BLaER1 (cell line): Measurements from ENCODE around the gene WSB1.

ENCODE experiments used
- H3K27ac ChIP-seq: shearing (Covaris generic); formaldehyde crosslinking; 2 replicates; pipeline ENCODE4 v1.8.1; 2022
- H3K27me3 ChIP-seq: shearing (Covaris generic); formaldehyde crosslinking; 2 replicates; pipeline ENCODE4 v1.8.1; 2022
- H3K36me3 ChIP-seq: shearing (Covaris generic); formaldehyde crosslinking; 2 replicates; pipeline ENCODE4 v1.8.1; 2022
- H3K4me1 ChIP-seq: shearing (Covaris generic); formaldehyde crosslinking; 2 replicates; pipeline ENCODE4 v1.8.1; 2022
- H3K4me2 ChIP-seq: shearing (Covaris generic); formaldehyde crosslinking; 2 replicates; pipeline ENCODE4 v1.8.1; 2022
- H3K4me3 ChIP-seq: shearing (Covaris generic); formaldehyde crosslinking; 2 replicates; pipeline ENCODE4 v1.8.1; 2022
- H3K9ac ChIP-seq: shearing (Covaris generic); formaldehyde crosslinking; 2 replicates; pipeline ENCODE4 v1.8.1; 2022
- H3K9me3 ChIP-seq: shearing (Covaris generic); formaldehyde crosslinking; 2 replicates; pipeline ENCODE4 v1.8.1; 2022
- H4K20me1 ChIP-seq: shearing (Covaris generic); formaldehyde crosslinking; 2 replicates; pipeline ENCODE4 v1.8.1; 2022
- Cebpa-rat ChIP-seq: shearing (Covaris generic); IDR thresholded peaks from 2 replicates; pipeline ENCODE4 v1.8.1; 2022

Gene WSB1

GRCh38 chr17:27343294-27343693 lies 49.4 kb downstream of the WSB1 start:
- no peak for TF ChIP-seq Cebpa-rat
- peaks cover 83% of the 10 kb centered on the region for H3K4me1 ChIP-seq
- no peak overlapping the region for H3K27ac ChIP-seq
- 0 out of 2 replicates have a peak, but pooled peaks cover 5% of the 10 kb centered on the region for H3K9me3 ChIP-seq
- peak overlapping the region; percentile 68; the same call in 1 of the 2 replicates for H3K4me2 ChIP-seq
- no peaks in the 10 kb centered on the region for H4K20me1 ChIP-seq
- no peaks in the 10 kb centered on the region for H3K36me3 ChIP-seq
- no peak overlapping the region for H3K4me3 ChIP-seq
- no peak overlapping the region for H3K9ac ChIP-seq
- no peaks in the 10 kb centered on the region for H3K27me3 ChIP-seq

- Histone ChIP-seq H3K27me3 (no peaks in the 10 kb centered on the region), H4K20me1 (no peaks in the 10 kb centered on the region), H3K27ac (peak overlapping the region; percentile 57), H3K4me1 (peaks cover 81% of the 10 kb centered on the region), H3K36me3 (no peaks in the 10 kb centered on the region), H3K4me2 (peak overlapping the region; percentile 68), H3K9me3 (0 out of 2 replicates have a peak, but pooled peaks cover 5% of the 10 kb centered on the region), H3K4me3 (no peak overlapping the region), H3K9ac (0 out of 2 replicates have a peak overlapping the region, but pooled peaks have one; percentile 22)
- TF ChIP-seq Cebpa-rat: no peak
Measured at GRCh38 chr17:27343977-27344607, 50.2 kb downstream of the WSB1 start.

- no peaks in the 10 kb centered on the region for H3K27me3 ChIP-seq
- no peak for TF ChIP-seq Cebpa-rat
- H3K4me2 ChIP-seq: peak overlapping the region; percentile 68; the same call in 1 of the 2 replicates
- H3K27ac ChIP-seq: peak overlapping the region; percentile 57; the same call in 1 of the 2 replicates
- H3K9ac ChIP-seq: no peak overlapping the region
- no peak overlapping the region for H3K4me3 ChIP-seq
- H3K4me1 ChIP-seq: peaks cover 78% of the 10 kb centered on the region
- 0 out of 2 replicates have a peak, but pooled peaks cover 5% of the 10 kb centered on the region for H3K9me3 ChIP-seq
- no peaks in the 10 kb centered on the region for H4K20me1 ChIP-seq
- H3K36me3 ChIP-seq: no peaks in the 10 kb centered on the region
Measured at GRCh38 chr17:27345141-27345904, 51.4 kb downstream of the WSB1 start.

GRCh38 chr17:27346228-27346899 lies 52.5 kb downstream of the WSB1 start:
- Histone ChIP-seq H4K20me1 (no peaks in the 10 kb centered on the region), H3K4me2 (peak overlapping the region; percentile 73), H3K4me3 (no peak overlapping the region), H3K27me3 (no peaks in the 10 kb centered on the region), H3K36me3 (no peaks in the 10 kb centered on the region), H3K9ac (peak overlapping the region; percentile 51; the same call in 1 of the 2 replicates), H3K27ac (peak overlapping the region; percentile 72), H3K4me1 (peaks cover 76% of the 10 kb centered on the region), H3K9me3 (peaks cover 9% of the 10 kb centered on the region; the same call in 1 of the 2 replicates)
- no peak for TF ChIP-seq Cebpa-rat

GRCh38 chr17:27348196-27348595 lies 54.3 kb downstream of the WSB1 start:
- peak overlapping the region; percentile 85 for H3K4me2 ChIP-seq

GRCh38 chr17:27349540-27350021 lies 55.7 kb downstream of the WSB1 start:
- Histone ChIP-seq H3K36me3 (no peaks in the 10 kb centered on the region), H3K9me3 (peaks cover 9% of the 10 kb centered on the region; the same call in 1 of the 2 replicates), H3K9ac (peak overlapping the region; percentile 66; the same call in 1 of the 2 replicates), H4K20me1 (no peaks in the 10 kb centered on the region), H3K27ac (peak overlapping the region; percentile 61), H3K27me3 (no peaks in the 10 kb centered on the region), H3K4me2 (peak overlapping the region; percentile 85), H3K4me3 (peak overlapping the region; percentile 65), H3K4me1 (peaks cover 73% of the 10 kb centered on the region)
- no peak for TF ChIP-seq Cebpa-rat

More at GRCh38 chr17:27348196-27348595, 54.3 kb downstream of the WSB1 start:
- no peaks in the 10 kb centered on the region for H3K36me3 ChIP-seq
- H3K27ac ChIP-seq: no peak overlapping the region
- H3K9ac ChIP-seq: no peak overlapping the region
- H3K9me3 ChIP-seq: peaks cover 9% of the 10 kb centered on the region; the same call in 1 of the 2 replicates
- no peaks in the 10 kb centered on the region for H4K20me1 ChIP-seq
- peak overlapping the region; percentile 65 for H3K4me3 ChIP-seq
- H3K4me1 ChIP-seq: peaks cover 78% of the 10 kb centered on the region
- no peaks in the 10 kb centered on the region for H3K27me3 ChIP-seq
- no peak for TF ChIP-seq Cebpa-rat

GRCh38 chr17:27351759-27352158 lies 57.8 kb downstream of the WSB1 start:
- Histone ChIP-seq H3K4me3 (no peak overlapping the region), H4K20me1 (no peaks in the 10 kb centered on the region), H3K27me3 (no peaks in the 10 kb centered on the region), H3K36me3 (no peaks in the 10 kb centered on the region), H3K9ac (no peak overlapping the region), H3K27ac (no peak overlapping the region), H3K4me1 (peaks cover 66% of the 10 kb centered on the region), H3K4me2 (no peak overlapping the region), H3K9me3 (peaks cover 4% of the 10 kb centered on the region; the same call in 1 of the 2 replicates)
- TF ChIP-seq Cebpa-rat: no peak

GRCh38 chr17:27352448-27353032 lies 58.6 kb downstream of the WSB1 start:
- Histone ChIP-seq H3K4me3 (peak overlapping the region; percentile 78), H3K27me3 (no peaks in the 10 kb centered on the region), H3K4me1 (peaks cover 58% of the 10 kb centered on the region), H3K36me3 (no peaks in the 10 kb centered on the region), H4K20me1 (no peaks in the 10 kb centered on the region), H3K27ac (peak overlapping the region; percentile 90; the same call in 1 of the 2 replicates), H3K9ac (peak overlapping the region; percentile 84), H3K4me2 (peak overlapping the region; percentile 79), H3K9me3 (peaks cover 4% of the 10 kb centered on the region; the same call in 1 of the 2 replicates)
- TF ChIP-seq Cebpa-rat: no peak

- TF ChIP-seq Cebpa-rat: no peak
- Histone ChIP-seq H3K9ac (peak overlapping the region; percentile 84), H3K27me3 (no peaks in the 10 kb centered on the region), H3K27ac (peak overlapping the region; percentile 90), H4K20me1 (no peaks in the 10 kb centered on the region), H3K36me3 (no peaks in the 10 kb centered on the region), H3K4me3 (peak overlapping the region; percentile 78), H3K4me1 (peaks cover 53% of the 10 kb centered on the region), H3K4me2 (peak overlapping the region; percentile 79), H3K9me3 (peaks cover 4% of the 10 kb centered on the region; the same call in 1 of the 2 replicates)
Measured at GRCh38 chr17:27353033-27353460, 59.1 kb downstream of the WSB1 start.
